GM23338 (cell line): ENCODE data around the gene CARD9.

Experiments
- CTCF ChIP-seq, 2 experiments: fragments of 200-600 bp in 1 of 2; sonication (generic) in 1 of 2; conservative IDR thresholded peaks; 2 replicates each; pipeline versions ENCODE4 v1.5.1 to v1.6.1; 2016 to 2017; ENCODE audit warnings: antibody characterized with exemption in 2 of 2, low read depth in 2 of 2, mild to moderate bottlenecking in 2 of 2, moderate library complexity in 1 of 2
- EZH2 ChIP-seq: fragments of 200-600 bp; sonication (generic); IDR thresholded peaks from one replicate; pipeline ENCODE4 v1.8.0; 2017; ENCODE audit warnings: antibody characterized with exemption, mild to moderate bottlenecking, low read depth; ENCODE audit not compliant: unreplicated experiment
- POLR2AphosphoS5 ChIP-seq: IDR thresholded peaks from 2 replicates; pipeline ENCODE4 v1.6.1; 2016; ENCODE audit warnings: antibody characterized with exemption, low read depth
- REST ChIP-seq: IDR thresholded peaks from one replicate; pipeline ENCODE4 v1.6.1; 2018; ENCODE audit warnings: antibody characterized with exemption; ENCODE audit not compliant: unreplicated experiment

GRCh38 chr9:136421791-136422190, 48.3 kb upstream of the CARD9 start:
- TF ChIP-seq CTCF (conservative IDR thresholded peaks at IDR 0.05; ENCODE audit: low read depth in 2 of 2) (no peak), REST (no peak), EZH2 (no peak), POLR2AphosphoS5 (no peak)
